Measurements from ENCODE around the gene LBHD2. TPM values are rescaled to one million over a fixed set of nuclear protein-coding genes. Genes with fewer than 3 reads are reported as not detected.
A peak's percentile ranks its signal among the peaks of the same experiment; 100 is the strongest.

The LBHD2 gene
- total and polyA plus RNA-seq, 10 donors: 0.52 to 0.55 TPM; not detected in 8

DNA sequence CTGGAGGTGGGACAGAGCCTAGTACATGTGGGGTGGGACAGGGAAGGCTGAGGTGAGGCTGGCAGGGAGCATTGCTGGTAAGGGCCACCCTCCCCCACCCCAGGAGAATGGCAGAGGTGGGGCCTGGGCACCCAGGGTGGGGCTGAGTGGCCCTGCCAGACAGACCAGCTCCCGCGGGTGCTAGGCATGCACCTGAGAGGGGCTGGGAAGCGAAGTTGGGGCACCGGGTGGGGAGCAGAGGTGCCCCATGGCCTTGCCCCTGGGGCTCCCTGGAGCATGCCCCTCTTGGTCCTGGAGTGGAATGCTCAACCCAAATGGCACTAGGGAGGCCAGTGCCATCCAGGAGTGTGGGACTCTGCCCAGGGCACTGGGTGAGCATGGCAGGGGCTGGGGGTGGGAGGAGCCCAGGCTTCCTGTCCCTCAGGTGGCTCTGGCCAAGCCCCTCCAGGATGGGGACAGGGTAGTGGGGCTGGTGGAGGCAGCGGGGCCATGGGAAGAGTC lies 40.5 kb downstream of the LBHD2 start:
- peak; percentile 79 for DNase-seq
- intact Hi-C loops (cut with DNase I; ENCODE audit: low total_unique reads): no loop called here
- Histone ChIP-seq H3K27ac (peak overlapping the region in 5 of 8 donors; percentile 93 to 99 (median 96)), H3K9me3 (no peaks in the 10 kb centered on the region), H3K27me3 (replicated peaks in 1 of 7) (peaks cover 0 to 40% (median 18%) of the 10 kb centered on the region in 7 donors), H3K36me3 (peaks cover 0 to 39% (median 2%) of the 10 kb centered on the region in 6 donors), H3K4me3 (peak overlapping the region; percentile 48 to 77 (median 64)), H3K4me1 (peaks cover 38 to 96% (median 81%) of the 10 kb centered on the region in 6 donors)
- TF ChIP-seq POLR2A (IDR thresholded peaks at IDR 0.05): no peak
- no peak for TF ChIP-seq POLR2AphosphoS5 (IDR thresholded peaks at IDR 0.05)
- TF ChIP-seq, protein P1, sequence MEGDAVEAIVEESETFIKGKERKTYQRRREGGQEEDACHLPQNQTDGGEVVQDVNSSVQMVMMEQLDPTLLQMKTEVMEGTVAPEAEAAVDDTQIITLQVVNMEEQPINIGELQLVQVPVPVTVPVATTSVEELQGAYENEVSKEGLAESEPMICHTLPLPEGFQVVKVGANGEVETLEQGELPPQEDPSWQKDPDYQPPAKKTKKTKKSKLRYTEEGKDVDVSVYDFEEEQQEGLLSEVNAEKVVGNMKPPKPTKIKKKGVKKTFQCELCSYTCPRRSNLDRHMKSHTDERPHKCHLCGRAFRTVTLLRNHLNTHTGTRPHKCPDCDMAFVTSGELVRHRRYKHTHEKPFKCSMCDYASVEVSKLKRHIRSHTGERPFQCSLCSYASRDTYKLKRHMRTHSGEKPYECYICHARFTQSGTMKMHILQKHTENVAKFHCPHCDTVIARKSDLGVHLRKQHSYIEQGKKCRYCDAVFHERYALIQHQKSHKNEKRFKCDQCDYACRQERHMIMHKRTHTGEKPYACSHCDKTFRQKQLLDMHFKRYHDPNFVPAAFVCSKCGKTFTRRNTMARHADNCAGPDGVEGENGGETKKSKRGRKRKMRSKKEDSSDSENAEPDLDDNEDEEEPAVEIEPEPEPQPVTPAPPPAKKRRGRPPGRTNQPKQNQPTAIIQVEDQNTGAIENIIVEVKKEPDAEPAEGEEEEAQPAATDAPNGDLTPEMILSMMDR (IDR thresholded peaks at IDR 0.05 in 8 of 11, conservative IDR thresholded peaks at IDR 0.05 in 3 of 11): no peak
- WGBS, 5 donors: 68 to 90% (median 79%) methylated on average over 2 to 5 of the region's 5 CpGs

- no peaks in the 10 kb centered on the region for H3K9me3 ChIP-seq
- WGBS, 5 donors: 86 to 92% (median 89%) methylated on average over 9 to 13 of the region's 13 CpGs
- TF ChIP-seq POLR2AphosphoS5 (IDR thresholded peaks at IDR 0.05) (no peak), POLR2A (IDR thresholded peaks at IDR 0.05) (no peak)
- TF ChIP-seq, protein P1 (IDR thresholded peaks at IDR 0.05 in 8 of 11, conservative IDR thresholded peaks at IDR 0.05 in 3 of 11): no peak
- peak overlapping the region in 1 of 8 donors; percentile 95 for H3K27ac ChIP-seq
- H3K27me3 ChIP-seq (replicated peaks in 1 of 7): peaks cover 0 to 40% (median 18%) of the 10 kb centered on the region in 7 donors
- H3K4me3 ChIP-seq: peak overlapping the region in 3 of 8 donors; percentile 65 to 77 (median 68)
- DNase-seq: peak; percentile 69
- H3K36me3 ChIP-seq: peaks cover 0 to 47% (median 7%) of the 10 kb centered on the region in 6 donors
- intact Hi-C loops (cut with DNase I; ENCODE audit: low total_unique reads): no loop called here
- H3K4me1 ChIP-seq: peaks cover 35 to 92% (median 76%) of the 10 kb centered on the region in 6 donors
Observed at GRCh38 chr14:103125098-103126070, 41.4 kb downstream of the LBHD2 start.

DNA sequence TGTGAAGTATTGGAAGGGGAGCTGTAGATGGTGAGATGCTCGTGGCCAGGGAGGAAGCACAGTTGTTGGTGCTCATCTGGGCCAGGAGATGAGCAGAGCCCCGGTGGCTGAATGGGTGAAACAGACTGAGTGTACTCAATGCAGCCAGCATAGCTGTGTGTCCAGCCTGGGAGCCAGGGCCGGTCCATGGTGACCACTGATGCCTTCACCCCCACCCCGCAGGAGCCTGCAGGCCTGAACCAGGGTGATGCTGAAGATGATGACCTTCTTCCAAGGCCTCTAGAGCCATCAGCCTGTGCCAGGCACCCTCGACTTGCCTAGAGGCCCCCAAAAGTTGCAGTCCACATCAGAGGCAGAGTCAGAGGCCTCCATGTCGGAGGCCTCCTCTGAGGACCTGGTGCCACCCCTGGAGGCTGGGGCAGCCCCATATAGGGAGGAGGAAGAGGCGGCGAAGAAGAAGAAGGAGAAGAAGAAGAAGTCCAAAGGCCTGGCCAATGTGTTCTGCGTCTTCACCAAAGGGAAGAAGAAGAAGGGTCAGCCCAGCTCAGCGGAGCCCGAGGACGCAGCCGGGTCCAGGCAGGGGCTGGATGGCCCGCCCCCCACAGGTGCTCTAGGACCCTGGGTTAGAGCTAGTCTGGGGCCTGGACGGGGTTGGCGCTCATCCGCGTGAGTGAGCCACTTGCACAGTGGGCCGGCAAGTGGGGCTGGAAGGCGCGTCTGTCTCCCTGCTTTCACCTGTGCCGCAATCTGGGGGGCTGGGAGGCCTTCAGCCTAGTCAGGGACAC lies 42.3 kb downstream of the LBHD2 start:
- TF ChIP-seq POLR2AphosphoS5 (IDR thresholded peaks at IDR 0.05) (peak in 1 of 3 donors; percentile 37), POLR2A (IDR thresholded peaks at IDR 0.05) (no peak)
- peaks cover 0 to 56% (median 14%) of the 10 kb centered on the region in 6 donors for H3K36me3 ChIP-seq
- WGBS, 5 donors: 83 to 93% (median 91%) methylated on average over 20 to 22 of the region's 22 CpGs
- H3K4me3 ChIP-seq: peak overlapping the region in 1 of 8 donors; percentile 68
- peaks cover 26 to 92% (median 72%) of the 10 kb centered on the region in 6 donors for H3K4me1 ChIP-seq
- no peaks in the 10 kb centered on the region for H3K9me3 ChIP-seq
- peaks cover 0 to 37% (median 18%) of the 10 kb centered on the region in 7 donors for H3K27me3 ChIP-seq (replicated peaks in 1 of 7)
- no peak overlapping the region for H3K27ac ChIP-seq
- intact Hi-C loops (cut with DNase I; ENCODE audit: low total_unique reads): no loop called here
- peak; percentile 78 for DNase-seq

GRCh38 chr14:103126873-103127304 lies 42.9 kb downstream of the LBHD2 start:
- Histone ChIP-seq H3K9me3 (no peaks in the 10 kb centered on the region), H3K27me3 (replicated peaks in 1 of 7) (peaks cover 0 to 31% (median 18%) of the 10 kb centered on the region in 7 donors), H3K36me3 (peaks cover 0 to 62% (median 14%) of the 10 kb centered on the region in 6 donors), H3K4me1 (peaks cover 20 to 92% (median 68%) of the 10 kb centered on the region in 6 donors), H3K27ac (no peak overlapping the region), H3K4me3 (no peak overlapping the region)
- DNase-seq: peak; percentile 71
- intact Hi-C loops (cut with DNase I; ENCODE audit: low total_unique reads): no loop called here
- TF ChIP-seq POLR2AphosphoS5 (IDR thresholded peaks at IDR 0.05) (peak in 1 of 3 donors; percentile 0), POLR2A (IDR thresholded peaks at IDR 0.05) (no peak)
- TF ChIP-seq, protein P1 (IDR thresholded peaks at IDR 0.05 in 8 of 11, conservative IDR thresholded peaks at IDR 0.05 in 3 of 11): no peak
- 84 to 97% (median 86%) methylated on average over 51 to 62 of the region's 62 CpGs for whole genome bisulfite sequencing, 5 donors
